NCI-H187 treated with DMSO at 0.1 percent for 48 hours (cell line): ENCODE measurements around the gene THSD7A.
"Not testable (repeated sequence)": the region's sequence is repeated elsewhere in the genome, so short reads cannot be mapped to it uniquely, and the experiment has no call there.

ENCODE experiments used
- DNase-seq: peaks from one replicate; lab custom pipeline; 2025; lab: John Stamatoyannopoulos, UW

The THSD7A gene

GRCh38 chr7:11452476-11452875 lies 379.5 kb downstream of the THSD7A start:
- no peak for DNase-seq

GRCh38 chr7:11450281-11450680 lies 381.7 kb downstream of the THSD7A start:
- DNase-seq = no peak

GRCh38 chr7:11449316-11449715 lies 382.7 kb downstream of the THSD7A start:
- DNase-seq = no peak

GRCh38 chr7:11448323-11448722 lies 383.7 kb downstream of the THSD7A start:
- DNase-seq = no peak

- DNase-seq = no peak
Measured at GRCh38 chr7:11447106-11447505, 384.9 kb downstream of the THSD7A start.

- DNase-seq = not testable (repeated sequence)
Measured at GRCh38 chr7:11443934-11444333, 388.1 kb downstream of the THSD7A start.

- DNase-seq = no peak
Measured at GRCh38 chr7:11437994-11438393, 394.0 kb downstream of the THSD7A start.

- DNase-seq = no peak
Measured at GRCh38 chr7:11436773-11437524, 395.0 kb downstream of the THSD7A start.

- no peak for DNase-seq
Measured at GRCh38 chr7:11436316-11436715, 395.7 kb downstream of the THSD7A start.

GRCh38 chr7:11434366-11434765 lies 397.6 kb downstream of the THSD7A start:
- no peak for DNase-seq

- no peak for DNase-seq
Measured at GRCh38 chr7:11430841-11431240, 401.2 kb downstream of the THSD7A start.

GRCh38 chr7:11430112-11430511 lies 401.9 kb downstream of the THSD7A start:
- DNase-seq = no peak

GRCh38 chr7:11428877-11429581 lies 403.0 kb downstream of the THSD7A start:
- DNase-seq = no peak

- peak; percentile 7 for DNase-seq
Measured at GRCh38 chr7:11427686-11428273, 404.2 kb downstream of the THSD7A start.

GRCh38 chr7:11424006-11424405 lies 408.0 kb downstream of the THSD7A start:
- no peak for DNase-seq

GRCh38 chr7:11420049-11420448 lies 411.9 kb downstream of the THSD7A start:
- no peak for DNase-seq

- no peak for DNase-seq
Measured at GRCh38 chr7:11416641-11417458, 415.1 kb downstream of the THSD7A start.

- DNase-seq = no peak
Measured at GRCh38 chr7:11415101-11415500, 416.9 kb downstream of the THSD7A start.

GRCh38 chr7:11413901-11414300 lies 418.1 kb downstream of the THSD7A start:
- DNase-seq = no peak

GRCh38 chr7:11412036-11412435 lies 420.0 kb downstream of the THSD7A start:
- DNase-seq = no peak

GRCh38 chr7:11410656-11411644 lies 421.0 kb downstream of the THSD7A start:
- DNase-seq = no peak
